ENCODE results near the gene PFDN6.
"Not testable (repeated sequence)": the region's sequence is repeated elsewhere in the genome, so short reads cannot be mapped to it uniquely, and the experiment has no call there.

Gene PFDN6

DNA sequence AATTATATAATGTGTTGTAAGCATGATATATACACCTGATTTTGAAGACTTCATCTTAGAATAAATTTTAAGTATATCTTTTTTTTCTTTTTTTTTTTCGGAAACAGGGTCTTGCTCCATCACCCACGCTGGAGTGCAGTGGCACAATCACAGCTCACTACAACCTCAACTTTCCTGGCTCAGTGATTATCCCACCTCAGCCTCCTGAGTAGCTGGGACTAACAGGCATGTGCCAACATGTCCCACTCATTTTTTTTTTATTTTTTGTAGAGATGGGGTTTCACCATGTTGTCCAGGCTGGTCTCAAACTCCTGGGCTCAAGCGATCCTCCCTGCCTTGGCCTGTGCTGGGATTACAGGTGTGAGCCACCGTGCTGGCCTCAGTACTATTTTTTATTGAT, 34.8 kb upstream of the PFDN6 start:
- Histone ChIP-seq H3K36me3 (ENCODE audit: insufficient read depth, low read length) (peaks cover 10% of the 10 kb centered on the region), H3K27me3 (ENCODE audit: control insufficient read depth, insufficient read depth, low read length) (no peaks in the 10 kb centered on the region), H3K4me3 (ENCODE audit: low read length) (no peak overlapping the region), H3K9me3 (replicated peaks; ENCODE audit: low read length) (no peaks in the 10 kb centered on the region), H3K9ac (ENCODE audit: low read depth, low read length) (no peak overlapping the region), H3K4me2 (ENCODE audit: low read length) (no peak overlapping the region), H3K4me1 (ENCODE audit: control insufficient read depth, insufficient read depth, low read length) (peaks cover 18% of the 10 kb centered on the region)

DNA sequence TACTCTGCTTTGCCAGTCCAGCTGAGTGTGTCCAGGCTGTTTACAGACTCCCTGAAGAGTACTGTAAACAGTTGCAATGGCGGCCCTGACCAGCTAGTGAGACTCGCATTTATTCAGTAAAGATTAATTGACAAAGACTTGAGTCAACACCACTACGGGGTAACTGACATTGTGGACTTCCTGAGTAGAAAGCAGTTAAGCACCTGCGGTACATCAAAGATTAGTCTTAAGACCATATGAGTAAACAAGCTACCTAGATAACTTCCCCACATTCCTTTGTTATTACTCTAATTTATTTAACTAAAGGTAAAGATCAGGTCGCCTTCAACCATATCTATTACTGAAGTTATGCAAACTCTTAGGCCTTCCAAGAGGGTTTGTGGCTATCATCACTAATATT, 30.4 kb upstream of the PFDN6 start:
- Histone ChIP-seq H3K4me3 (ENCODE audit: low read length) (no peak overlapping the region), H3K9me3 (replicated peaks; ENCODE audit: low read length) (no peaks in the 10 kb centered on the region), H3K9ac (ENCODE audit: low read depth, low read length) (no peak overlapping the region), H3K27me3 (ENCODE audit: control insufficient read depth, insufficient read depth, low read length) (no peaks in the 10 kb centered on the region), H3K4me1 (ENCODE audit: control insufficient read depth, insufficient read depth, low read length) (peaks cover 16% of the 10 kb centered on the region), H3K4me2 (ENCODE audit: low read length) (no peak overlapping the region), H3K36me3 (ENCODE audit: insufficient read depth, low read length) (peaks cover 15% of the 10 kb centered on the region)

GRCh38 chr6:33262490-33262889, 26.9 kb upstream of the PFDN6 start:
- H3K4me2 ChIP-seq (ENCODE audit: low read length); H3K9ac ChIP-seq (ENCODE audit: low read depth, low read length); H3K9me3 ChIP-seq (replicated peaks; ENCODE audit: low read length); H3K27me3 ChIP-seq (ENCODE audit: control insufficient read depth, insufficient read depth, low read length); H3K4me3 ChIP-seq (ENCODE audit: low read length): not testable (repeated sequence)
- Histone ChIP-seq H3K36me3 (ENCODE audit: insufficient read depth, low read length) (peaks cover 42% of the 10 kb centered on the region), H3K4me1 (ENCODE audit: control insufficient read depth, insufficient read depth, low read length) (peaks cover 16% of the 10 kb centered on the region)

- peaks cover 16% of the 10 kb centered on the region for H3K4me1 ChIP-seq (ENCODE audit: control insufficient read depth, insufficient read depth, low read length)
- no peak overlapping the region for H3K4me3 ChIP-seq (ENCODE audit: low read length)
- peaks cover 56% of the 10 kb centered on the region for H3K36me3 ChIP-seq (ENCODE audit: insufficient read depth, low read length)
- H3K9ac ChIP-seq (ENCODE audit: low read depth, low read length), result no peak overlapping the region
- no peaks in the 10 kb centered on the region for H3K9me3 ChIP-seq (replicated peaks; ENCODE audit: low read length)
- H3K27me3 ChIP-seq (ENCODE audit: control insufficient read depth, insufficient read depth, low read length), result no peaks in the 10 kb centered on the region
- no peak overlapping the region for H3K4me2 ChIP-seq (ENCODE audit: low read length)
Measured at GRCh38 chr6:33264015-33264414, 25.4 kb upstream of the PFDN6 start.

GRCh38 chr6:33271117-33271467, 18.3 kb upstream of the PFDN6 start:
- H3K4me3 ChIP-seq (ENCODE audit: low read length), result peak overlapping the region; percentile 88
- no peaks in the 10 kb centered on the region for H3K9me3 ChIP-seq (replicated peaks; ENCODE audit: low read length)
- no peaks in the 10 kb centered on the region for H3K27me3 ChIP-seq (ENCODE audit: control insufficient read depth, insufficient read depth, low read length)
- H3K9ac ChIP-seq (ENCODE audit: low read depth, low read length), result peak overlapping the region; percentile 97
- H3K36me3 ChIP-seq (ENCODE audit: insufficient read depth, low read length), result peaks cover 74% of the 10 kb centered on the region
- peak overlapping the region; percentile 96 for H3K4me2 ChIP-seq (ENCODE audit: low read length)
- H3K4me1 ChIP-seq (ENCODE audit: control insufficient read depth, insufficient read depth, low read length), result peaks cover 32% of the 10 kb centered on the region

GRCh38 chr6:33271468-33272274, 17.7 kb upstream of the PFDN6 start, which contains the start of the genes RPS18 and VPS52:
Gene RPS18, plus strand, starts transcription at chr6:33272075. Its CDS starts 45 bp downstream, at chr6:33272120.
Gene VPS52, minus strand, starts transcription at chr6:33271876. Its CDS starts 201 bp downstream, at chr6:33271675.
- H3K4me1 ChIP-seq (ENCODE audit: control insufficient read depth, insufficient read depth, low read length), result peaks cover 38% of the 10 kb centered on the region

DNA sequence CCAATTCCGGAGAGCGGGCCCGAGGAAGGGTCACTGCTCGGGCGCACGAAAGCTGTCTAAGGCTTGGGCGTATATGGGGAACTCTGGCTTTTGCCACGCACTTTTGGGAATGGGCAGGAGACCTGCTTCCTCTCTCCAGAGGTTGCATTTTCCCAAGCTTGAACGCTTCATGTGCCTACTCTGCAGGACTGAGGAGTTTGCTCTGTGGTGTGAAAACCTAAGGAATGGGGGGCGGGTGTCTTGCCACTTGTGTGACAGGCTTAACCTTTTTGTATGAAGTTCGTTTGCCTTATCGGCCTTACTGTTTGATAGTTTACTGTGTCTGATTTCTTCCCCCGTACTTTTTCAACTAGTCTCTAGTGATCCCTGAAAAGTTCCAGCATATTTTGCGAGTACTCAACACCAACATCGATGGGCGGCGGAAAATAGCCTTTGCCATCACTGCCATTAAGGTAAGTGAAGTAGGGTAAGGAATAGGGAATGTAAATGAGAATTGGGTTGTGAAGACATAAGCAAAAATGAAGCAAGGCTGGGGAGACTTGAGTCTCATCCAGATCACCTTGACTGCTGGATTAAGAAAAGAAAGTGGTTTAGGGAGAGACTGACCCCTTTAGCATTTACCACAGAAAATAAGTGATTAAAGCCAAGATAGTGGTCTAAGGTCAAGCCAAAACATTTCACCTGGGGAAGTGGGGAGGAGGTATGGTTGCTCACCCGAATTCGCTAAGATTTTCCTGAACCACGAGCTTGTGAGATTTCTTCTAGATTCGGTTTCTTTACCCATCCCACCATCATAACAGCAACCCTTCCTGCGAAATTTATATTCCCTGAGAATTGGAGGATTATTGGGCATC, 16.9 kb upstream of the PFDN6 start:
- Histone ChIP-seq H3K4me3 (ENCODE audit: low read length) (peak overlapping the region; percentile 88), H3K9me3 (replicated peaks; ENCODE audit: low read length) (no peaks in the 10 kb centered on the region), H3K4me1 (ENCODE audit: control insufficient read depth, insufficient read depth, low read length) (peaks cover 44% of the 10 kb centered on the region), H3K4me2 (ENCODE audit: low read length) (peak overlapping the region; percentile 98), H3K9ac (ENCODE audit: low read depth, low read length) (peak overlapping the region; percentile 97), H3K36me3 (ENCODE audit: insufficient read depth, low read length) (peaks cover 72% of the 10 kb centered on the region), H3K27me3 (ENCODE audit: control insufficient read depth, insufficient read depth, low read length) (no peaks in the 10 kb centered on the region)

More at GRCh38 chr6:33271468-33272274, 17.7 kb upstream of the PFDN6 start, which contains the start of the genes RPS18 and VPS52:
- Histone ChIP-seq H3K36me3 (ENCODE audit: insufficient read depth, low read length) (peaks cover 74% of the 10 kb centered on the region), H3K9ac (ENCODE audit: low read depth, low read length) (peak within 1 kb of the TSS; percentile 97), H3K4me3 (ENCODE audit: low read length) (peak within 1 kb of the TSS; percentile 88), H3K27me3 (ENCODE audit: control insufficient read depth, insufficient read depth, low read length) (no peaks in the 10 kb centered on the region), H3K9me3 (replicated peaks; ENCODE audit: low read length) (no peaks in the 10 kb centered on the region), H3K4me2 (ENCODE audit: low read length) (peak within 1 kb of the TSS; percentile 98)

- Histone ChIP-seq H3K4me3 (ENCODE audit: low read length) (peak overlapping the region; percentile 88), H3K9ac (ENCODE audit: low read depth, low read length) (peak overlapping the region; percentile 97)
Measured at GRCh38 chr6:33273129-33273923, 16.1 kb upstream of the PFDN6 start.

DNA sequence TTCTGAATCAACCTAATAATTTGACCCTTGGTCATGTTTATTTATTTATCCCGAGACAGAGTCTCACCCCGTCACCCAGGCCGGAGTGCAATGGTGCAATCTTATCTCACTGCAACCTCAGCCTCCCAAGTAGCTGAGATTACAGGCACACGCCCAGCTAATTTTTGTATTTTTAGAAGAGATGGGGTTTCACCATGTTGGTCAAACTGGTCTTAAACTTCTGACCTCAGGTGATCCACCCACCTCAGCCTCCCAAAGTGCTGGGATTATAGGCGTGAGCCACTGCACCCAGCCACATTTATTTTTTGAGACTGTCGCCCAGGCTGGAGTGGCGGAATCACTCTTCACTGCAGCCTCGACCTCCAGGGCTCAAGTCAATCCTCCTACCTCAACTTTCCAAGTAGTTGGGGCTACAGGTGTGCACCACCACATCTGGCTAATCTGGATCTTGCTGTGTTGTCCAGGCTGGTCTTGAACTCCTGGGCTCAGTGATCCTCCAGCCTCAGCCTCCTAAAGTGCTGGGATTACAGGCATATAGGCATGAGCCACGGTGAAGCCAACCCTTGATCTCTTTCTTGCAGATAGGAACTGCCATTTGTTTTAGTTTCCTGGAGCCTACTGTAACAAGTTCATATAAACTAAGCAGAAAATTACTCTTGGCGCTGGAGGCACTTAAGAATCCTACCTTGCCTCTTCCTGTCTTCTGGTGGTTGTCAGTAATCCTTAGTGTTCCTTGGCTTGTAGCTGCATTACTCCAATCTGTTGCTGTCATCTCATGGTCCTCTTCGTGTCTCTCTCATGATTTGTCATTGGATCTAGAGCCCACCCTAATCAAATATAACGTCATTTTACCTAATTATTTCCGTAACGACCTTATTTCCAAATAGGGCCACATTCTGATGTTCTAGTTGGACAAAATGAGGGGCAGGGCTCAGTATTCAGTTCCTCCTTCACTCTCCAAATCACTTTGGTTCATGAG, 15.2 kb upstream of the PFDN6 start:
- no peaks in the 10 kb centered on the region for H3K9me3 ChIP-seq (replicated peaks; ENCODE audit: low read length)
- H3K4me2 ChIP-seq (ENCODE audit: low read length), result peak overlapping the region; percentile 98
- peak overlapping the region; percentile 97 for H3K9ac ChIP-seq (ENCODE audit: low read depth, low read length)
- peak overlapping the region; percentile 88 for H3K4me3 ChIP-seq (ENCODE audit: low read length)
- peaks cover 70% of the 10 kb centered on the region for H3K36me3 ChIP-seq (ENCODE audit: insufficient read depth, low read length)
- H3K27me3 ChIP-seq (ENCODE audit: control insufficient read depth, insufficient read depth, low read length), result no peaks in the 10 kb centered on the region
- H3K4me1 ChIP-seq (ENCODE audit: control insufficient read depth, insufficient read depth, low read length), result peaks cover 44% of the 10 kb centered on the region

More at GRCh38 chr6:33273129-33273923, 16.1 kb upstream of the PFDN6 start:
- H3K4me1 ChIP-seq (ENCODE audit: control insufficient read depth, insufficient read depth, low read length), result peaks cover 44% of the 10 kb centered on the region
- no peaks in the 10 kb centered on the region for H3K27me3 ChIP-seq (ENCODE audit: control insufficient read depth, insufficient read depth, low read length)
- no peaks in the 10 kb centered on the region for H3K9me3 ChIP-seq (replicated peaks; ENCODE audit: low read length)
- H3K36me3 ChIP-seq (ENCODE audit: insufficient read depth, low read length), result peaks cover 69% of the 10 kb centered on the region
- H3K4me2 ChIP-seq (ENCODE audit: low read length), result peak overlapping the region; percentile 98

Data from skeletal muscle satellite cell (primary cell).